Measurements from ENCODE around the gene AASS.

AASS gene

GRCh38 chr7:122038904-122039303 lies 105.1 kb downstream of the AASS start:
- DNase-seq (ENCODE audit: low spot score), result no peak

GRCh38 chr7:122038134-122038533 lies 105.9 kb downstream of the AASS start:
- no peak for DNase-seq (ENCODE audit: low spot score)

GRCh38 chr7:122035876-122036275 lies 108.2 kb downstream of the AASS start:
- no peak for DNase-seq (ENCODE audit: low spot score)

DNA sequence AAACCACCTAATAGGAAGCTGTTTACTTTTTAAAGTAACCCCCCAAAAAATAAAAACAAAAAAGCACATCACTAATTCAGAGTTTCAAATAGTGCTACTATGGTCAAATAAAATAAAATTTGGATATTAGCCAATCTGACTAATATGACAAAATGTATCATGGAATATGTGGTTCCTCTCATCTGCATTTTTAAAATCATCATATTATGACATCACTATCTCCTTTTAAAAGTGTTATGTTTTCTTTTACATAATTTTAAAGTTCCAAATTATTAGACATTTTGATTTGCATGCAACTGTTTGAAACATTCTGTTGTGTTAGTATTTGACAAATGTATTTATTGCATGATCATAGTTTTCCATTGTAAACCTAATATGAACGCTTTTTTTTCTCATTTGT lies 110.4 kb downstream of the AASS start:
- DNase-seq (ENCODE audit: low spot score), result no peak

GRCh38 chr7:122027058-122027457 lies 117.0 kb downstream of the AASS start:
- DNase-seq (ENCODE audit: low spot score), result no peak

Measured in pons (tissue), 1 donor.